Heart right ventricle (tissue), 16 donors: ENCODE data around the gene VASP. TPM values are rescaled to one million over a fixed set of nuclear protein-coding genes. Genes with fewer than 3 reads are reported as not detected.

Source experiments
- ATAC-seq, 8 donors: fragments of 200-7000 bp; cut with Tn5 transposase; one replicate each; pipeline ENCODE4 v1.9.1; 2020; ENCODE audit warnings: mild to moderate bottlenecking in 8 of 8, moderate library complexity in 8 of 8, moderate number of reproducible peaks in 1 of 8
- DNase-seq, 2 donors: peaks; one replicate each; pipeline ENCODE4 v3.0.0-alpha.2; 2020
- H3K27ac ChIP-seq, 10 donors: fragments of 200-600 bp; sonication (generic) in 2 of 10; one replicate each; pipeline versions ENCODE4 v1.5.0 to v1.8.0; 2020 to 2022; ENCODE audit warnings: mild to moderate bottlenecking in 3 of 10
- H3K27me3 ChIP-seq, 7 donors: fragments of 200-600 bp; one replicate each; pipeline ENCODE4 v1.8.0; 2021 to 2022; ENCODE audit warnings: mild to moderate bottlenecking in 2 of 7
- H3K36me3 ChIP-seq, 9 donors: fragments of 200-600 bp; sonication (generic) in 1 of 9; one replicate each; pipeline versions ENCODE4 v1.5.0 to v1.8.0; 2020 to 2022; ENCODE audit warnings: mild to moderate bottlenecking in 2 of 9
- H3K4me1 ChIP-seq, 9 donors: fragments of 200-600 bp; sonication (generic) in 1 of 9; one replicate each; pipeline versions ENCODE4 v1.5.0 to v1.8.0; 2020 to 2022; ENCODE audit warnings: mild to moderate bottlenecking in 4 of 9
- H3K4me3 ChIP-seq, 10 donors: fragments of 200-600 bp; sonication (generic) in 2 of 10; one replicate each; pipeline versions ENCODE4 v1.5.0 to v1.8.0; 2020 to 2022; ENCODE audit warnings: mild to moderate bottlenecking in 7 of 10, moderate library complexity in 2 of 10
- H3K9me3 ChIP-seq, 11 donors: fragments of 200-600 bp in 10 of 11; sonication (generic) in 2 of 11; one replicate each; pipeline versions ENCODE4 v1.5.0 to v1.8.0; 2013 to 2022; ENCODE audit warnings: mild to moderate bottlenecking in 2 of 11, control low read depth in 1 of 11, moderate library complexity in 1 of 11
- CTCF ChIP-seq, 9 donors: fragments of 200-600 bp; sonication (generic) in 2 of 9; IDR thresholded peaks; one replicate each; pipeline versions ENCODE4 v1.5.0 to v1.8.0; 2021 to 2022; ENCODE audit warnings: antibody characterized with exemption in 9 of 9, mild to moderate bottlenecking in 5 of 9, moderate library complexity in 1 of 9
- whole genome bisulfite sequencing, 2 donors: extraction: QIAGEN DNeasy Blood & Tissue Kit; methylation state at CpG; one replicate each; pipeline ENCODE4 v1.1.7; 2013; ENCODE audit warnings: inconsistent platforms in 1 of 2; 5-methylcytosine and 5-hydroxymethylcytosine counted together
- intact Hi-C, 10 donors: fragments of 100-400 bp; cut with DNase I; formaldehyde crosslinking; loops; one replicate each; pipeline versions ENCODE4 v1.11.1 to v1.14.2; 2022
- polyA plus RNA-seq, 2 donors: library from polyadenylated mRNA; stranded (reverse); fragments of 200-250 nt; gene quantifications; one replicate each; pipeline ENCODE4 v1.2.3, GENCODE V29; 2013
- total RNA-seq, 10 donors: library from RNA; stranded (reverse); fragmentation: NEBNext Ultra II Directional in 3 of 10; extraction: Animal tissue kit (Norgen Biotek cat#: 25700) in 3 of 10; gene quantifications; one replicate each; pipeline versions ENCODE4 v1.2.1 to v1.2.4, GENCODE V29; 2021 to 2023
- donor health status: Arrhythmogenic right ventricular cardiomyopathy.
- donor health status: ischemic (EF 13 %, LVEDD 7.1; RV severe dilation, severe dysfunction).
- donor health status: healthy with polysubstance abuse.
- donor health status: DM: no; HTN: yes; CAD: no.
- donor health status: DM: no; HTN: no; CAD: no.
- donor health status: ischemic (EF 25% LVEDD 6.9; RV normal size, moderate dysfunction).
- donor health status: ischemic (EF 25% LVEDD 5.7; RV mildly dilated, moderate dysfunction).
- donor health status: healthy.
- donor health status: DM: yes; HTN: yes; CAD: no.
- donor health status: Ischemic cardiomyopathy.
- donor health status: ischemic (EF 35%, LVEDD 5.7; RV mildly dilated, moderate dysfunction).
- donor health status: nonischemic (EF 11% LVEDD 7.7; RV severe dilation, severe dysfunction).
- donor health status: DM: yes; HTN: yes; CAD: no.
- donor health status: PGD.
- donor health status: ischemic (EF 29% LVEDD 5.4; RV normal size, mild dysfunction).
- donor health status: nonischemic (EF 23%, LVEDD 6.1; RV moderate dilation, normal function).

Gene VASP
- total and polyA plus RNA-seq, 12 donors: 24.9 to 78.6 (median 43.6) TPM

GRCh38 chr19:45474606-45475521 lies 32.4 kb upstream of the VASP start:
- H3K4me3 ChIP-seq: no peak overlapping the region
- ATAC-seq (no peak), DNase-seq (no peak)
- H3K27me3 ChIP-seq: peaks cover 0 to 46% (median 0%) of the 10 kb centered on the region in 7 donors
- TF ChIP-seq CTCF (IDR thresholded peaks at IDR 0.05): no peak
- 64 to 68% methylated on average over 28 of the region's 28 CpGs for WGBS, 2 donors
- peaks cover 2 to 46% (median 31%) of the 10 kb centered on the region in 9 donors for H3K4me1 ChIP-seq
- no peak overlapping the region for H3K27ac ChIP-seq
- intact Hi-C loops: loop anchor here in 1 of 10 donors (10.0 kb wide), 1 partner anchor 50 kb away; the partner anchor contains the start of gene ERCC1
- H3K36me3 ChIP-seq: no peaks in the 10 kb centered on the region
- no peaks in the 10 kb centered on the region for H3K9me3 ChIP-seq

GRCh38 chr19:45475537-45476291 lies 31.6 kb upstream of the VASP start:
- DNase-seq: no peak
- intact Hi-C loops: loop anchor here in 1 of 10 donors (10.0 kb wide), 1 partner anchor 51 kb away; the partner anchor contains the start of gene ERCC1
- Histone ChIP-seq H3K36me3 (no peaks in the 10 kb centered on the region), H3K4me1 (peaks cover 0 to 41% (median 23%) of the 10 kb centered on the region in 9 donors), H3K4me3 (no peak overlapping the region), H3K27ac (no peak overlapping the region), H3K9me3 (no peaks in the 10 kb centered on the region), H3K27me3 (peaks cover 0 to 46% (median 0%) of the 10 kb centered on the region in 7 donors)
- WGBS, 2 donors: 80 to 84% methylated on average over 6 of the region's 6 CpGs
- no peak for TF ChIP-seq CTCF (IDR thresholded peaks at IDR 0.05)
- no peak for ATAC-seq

GRCh38 chr19:45476304-45476703 lies 31.0 kb upstream of the VASP start:
- no peak for ATAC-seq
- WGBS, 2 donors: 57 to 61% methylated on average over 5 of the region's 5 CpGs
- no peak for DNase-seq
- H3K4me1 ChIP-seq: peaks cover 0 to 41% (median 22%) of the 10 kb centered on the region in 9 donors
- no peak overlapping the region for H3K27ac ChIP-seq
- H3K27me3 ChIP-seq: peaks cover 0 to 44% (median 0%) of the 10 kb centered on the region in 7 donors
- intact Hi-C loops: loop anchor here in 1 of 10 donors (10.0 kb wide), 1 partner anchor 52 kb away; the partner anchor contains the start of gene ERCC1
- H3K4me3 ChIP-seq: no peak overlapping the region
- no peaks in the 10 kb centered on the region for H3K36me3 ChIP-seq
- H3K9me3 ChIP-seq: no peaks in the 10 kb centered on the region
- TF ChIP-seq CTCF (IDR thresholded peaks at IDR 0.05): no peak

- no peak for TF ChIP-seq CTCF (IDR thresholded peaks at IDR 0.05)
- intact Hi-C loops: loop anchor here in 1 of 10 donors (10.0 kb wide), 1 partner anchor 52 kb away; the partner anchor contains the start of gene ERCC1
Measured at GRCh38 chr19:45477186-45477585, 30.1 kb upstream of the VASP start.

More at GRCh38 chr19:45477186-45477585, 30.1 kb upstream of the VASP start:
- no peaks in the 10 kb centered on the region for H3K36me3 ChIP-seq
- H3K9me3 ChIP-seq: no peaks in the 10 kb centered on the region
- peaks cover 0 to 36% (median 18%) of the 10 kb centered on the region in 9 donors for H3K4me1 ChIP-seq
- H3K27me3 ChIP-seq: peaks cover 0 to 35% (median 0%) of the 10 kb centered on the region in 7 donors
- DNase-seq (no peak), ATAC-seq (no peak)
- H3K4me3 ChIP-seq: no peak overlapping the region
- WGBS, 2 donors: 30 to 31% methylated on average over 5 of the region's 5 CpGs
- H3K27ac ChIP-seq: peak overlapping the region in 1 of 10 donors; percentile 99
